Stomach (tissue), 4 donors: ENCODE measurements around the gene IQCM.

Experiments
- EP300 ChIP-seq: sonication (generic); formaldehyde crosslinking; IDR thresholded peaks from one replicate; pipeline ENCODE4 v1.6.1; 2017; ENCODE audit warnings: antibody characterized with exemption
- POLR2A ChIP-seq, 4 donors: fragments of 450-650 bp; IDR thresholded peaks; one replicate each; pipeline ENCODE4 v1.6.1; 2016; ENCODE audit warnings: antibody characterized with exemption in 4 of 4, control low read depth in 2 of 4, mild to moderate bottlenecking in 1 of 4, moderate library complexity in 1 of 4
- TF ChIP-seq, protein P1 (sequence below), 7 experiments: fragments of 450-650 bp in 4 of 7; fragments of 200-600 bp in 3 of 7; sonication (generic) in 3 of 7; IDR thresholded peaks; one replicate each; pipeline ENCODE4 v1.5.1; 2016 to 2019; ENCODE audit warnings: antibody characterized with exemption in 7 of 7, control low read depth in 2 of 7, mild to moderate bottlenecking in 1 of 7

DNA sequence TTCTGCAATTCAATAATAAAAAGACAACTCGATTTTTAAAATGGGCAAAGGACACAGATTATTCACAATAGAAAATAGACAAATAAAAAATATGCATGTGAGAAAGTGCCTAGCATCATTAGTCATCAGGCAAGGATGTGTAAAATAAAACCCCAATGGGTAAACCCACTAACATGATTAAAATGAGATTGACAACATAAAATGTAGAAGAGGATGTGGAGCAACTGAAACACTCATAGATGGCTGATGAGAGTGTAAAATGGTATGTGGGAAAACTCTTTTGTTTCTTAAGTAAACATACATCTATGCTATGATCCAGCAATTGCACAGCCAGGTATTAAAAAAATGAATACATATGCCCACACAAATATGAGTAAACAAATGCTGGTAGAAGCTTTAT lies 177.6 kb downstream of the IQCM start:
- TF ChIP-seq, protein P1, sequence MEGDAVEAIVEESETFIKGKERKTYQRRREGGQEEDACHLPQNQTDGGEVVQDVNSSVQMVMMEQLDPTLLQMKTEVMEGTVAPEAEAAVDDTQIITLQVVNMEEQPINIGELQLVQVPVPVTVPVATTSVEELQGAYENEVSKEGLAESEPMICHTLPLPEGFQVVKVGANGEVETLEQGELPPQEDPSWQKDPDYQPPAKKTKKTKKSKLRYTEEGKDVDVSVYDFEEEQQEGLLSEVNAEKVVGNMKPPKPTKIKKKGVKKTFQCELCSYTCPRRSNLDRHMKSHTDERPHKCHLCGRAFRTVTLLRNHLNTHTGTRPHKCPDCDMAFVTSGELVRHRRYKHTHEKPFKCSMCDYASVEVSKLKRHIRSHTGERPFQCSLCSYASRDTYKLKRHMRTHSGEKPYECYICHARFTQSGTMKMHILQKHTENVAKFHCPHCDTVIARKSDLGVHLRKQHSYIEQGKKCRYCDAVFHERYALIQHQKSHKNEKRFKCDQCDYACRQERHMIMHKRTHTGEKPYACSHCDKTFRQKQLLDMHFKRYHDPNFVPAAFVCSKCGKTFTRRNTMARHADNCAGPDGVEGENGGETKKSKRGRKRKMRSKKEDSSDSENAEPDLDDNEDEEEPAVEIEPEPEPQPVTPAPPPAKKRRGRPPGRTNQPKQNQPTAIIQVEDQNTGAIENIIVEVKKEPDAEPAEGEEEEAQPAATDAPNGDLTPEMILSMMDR (IDR thresholded peaks at IDR 0.05) = no peak
- no peak for TF ChIP-seq EP300
- no peak for TF ChIP-seq POLR2A (IDR thresholded peaks at IDR 0.05)
